Measurements from ENCODE around the gene ZZZ3. TPM values are rescaled to one million over a fixed set of nuclear protein-coding genes. Genes with fewer than 3 reads are reported as not detected.

The ZZZ3 gene
- total and polyA plus RNA-seq, 2 of the 13 experiments (the other 11 are each of a cell fraction or from before 2014, with no cell fraction given): 18.1 to 50.2 TPM

GRCh38 chr1:77678660-77679610 is 3.5 kb downstream of the ZZZ3 start (continued):
- TF ChIP-seq FOXJ3 (CRISPR knock-in tag; IDR thresholded peaks at IDR 0.05; ENCODE audit: borderline replicate concordance) (peak; percentile 53; the same call in 1 of the 2 replicates), CHCHD3 (CRISPR knock-in tag; IDR thresholded peaks at IDR 0.05) (no peak), ZNF230 (CRISPR knock-in tag; IDR thresholded peaks at IDR 0.05) (no peak), SMC3 (IDR thresholded peaks at IDR 0.05; ENCODE audit: low read length) (no peak), ZKSCAN1 (IDR thresholded peaks at IDR 0.05; ENCODE audit: low read length) (no peak), JUND (CRISPR knock-in tag; IDR thresholded peaks at IDR 0.05) (no peak), LBX2 (CRISPR knock-in tag; IDR thresholded peaks at IDR 0.05; ENCODE audit: borderline replicate concordance) (no peak), ZNF878 (CRISPR knock-in tag; IDR thresholded peaks at IDR 0.05) (no peak), CBFB (CRISPR knock-in tag; IDR thresholded peaks at IDR 0.05) (no peak), SRSF1 (optimal IDR thresholded peaks at IDR 0.05; ENCODE audit: low read depth, low read length) (no peak), CREB1 (IDR thresholded peaks at IDR 0.05) (no peak), CREB1 (CRISPR knock-in tag; IDR thresholded peaks at IDR 0.05) (peak; percentile 62), GABPB1 (CRISPR knock-in tag; IDR thresholded peaks at IDR 0.05) (no peak), ZNF580 (CRISPR knock-in tag; IDR thresholded peaks at IDR 0.05; ENCODE audit: borderline replicate concordance, low read depth) (no peak), RFXAP (CRISPR knock-in tag; IDR thresholded peaks at IDR 0.05; ENCODE audit: borderline replicate concordance) (no peak), TRIM22 (IDR thresholded peaks at IDR 0.05) (no peak), CSRNP2 (CRISPR knock-in tag; conservative IDR thresholded peaks at IDR 0.05; ENCODE audit: low read depth) (no peak), ZMYM2 (CRISPR knock-in tag; IDR thresholded peaks at IDR 0.05) (peak; percentile 65; the same call in 1 of the 2 replicates), MAZ (IDR thresholded peaks at IDR 0.05; ENCODE audit: borderline replicate concordance, low read depth, low read length) (no peak), MAZ (CRISPR knock-in tag; IDR thresholded peaks at IDR 0.05; ENCODE audit: low read depth) (no peak), HNF4A (CRISPR knock-in tag; IDR thresholded peaks at IDR 0.05) (peak; percentile 65), ZNF780A (CRISPR knock-in tag; IDR thresholded peaks at IDR 0.05) (no peak), NBN (conservative IDR thresholded peaks at IDR 0.05) (no peak), GFI1 (CRISPR knock-in tag; IDR thresholded peaks at IDR 0.05; ENCODE audit: borderline replicate concordance) (0 out of 2 replicates have a peak, but pooled peaks have one; percentile 51), ZNF770 (CRISPR knock-in tag; IDR thresholded peaks at IDR 0.05) (peak; percentile 100)

Data from HepG2 (cell line).